ENCODE measurements around the gene PLCH2.

The PLCH2 gene

DNA sequence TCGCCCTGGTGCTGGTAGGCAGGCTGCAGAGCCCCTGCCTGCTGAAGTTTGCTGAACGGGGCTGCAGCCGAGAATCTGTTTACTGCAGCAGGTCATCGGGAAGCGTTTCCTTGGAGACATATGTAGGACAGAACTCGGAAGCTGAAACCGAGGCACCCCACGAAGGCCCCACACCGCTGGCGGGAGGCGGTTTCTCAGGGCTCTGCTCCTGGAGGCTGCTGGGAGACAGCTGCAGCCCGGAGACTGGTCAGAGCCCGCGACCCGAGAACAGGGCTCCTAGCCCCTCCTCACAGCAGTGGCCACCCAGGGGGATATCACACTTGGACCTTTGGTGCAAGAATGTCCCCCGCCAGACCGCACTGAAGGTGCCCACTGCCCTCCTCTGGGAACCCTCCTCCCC, 12.7 kb upstream of the PLCH2 start:
- no peak for DNase-seq

DNA sequence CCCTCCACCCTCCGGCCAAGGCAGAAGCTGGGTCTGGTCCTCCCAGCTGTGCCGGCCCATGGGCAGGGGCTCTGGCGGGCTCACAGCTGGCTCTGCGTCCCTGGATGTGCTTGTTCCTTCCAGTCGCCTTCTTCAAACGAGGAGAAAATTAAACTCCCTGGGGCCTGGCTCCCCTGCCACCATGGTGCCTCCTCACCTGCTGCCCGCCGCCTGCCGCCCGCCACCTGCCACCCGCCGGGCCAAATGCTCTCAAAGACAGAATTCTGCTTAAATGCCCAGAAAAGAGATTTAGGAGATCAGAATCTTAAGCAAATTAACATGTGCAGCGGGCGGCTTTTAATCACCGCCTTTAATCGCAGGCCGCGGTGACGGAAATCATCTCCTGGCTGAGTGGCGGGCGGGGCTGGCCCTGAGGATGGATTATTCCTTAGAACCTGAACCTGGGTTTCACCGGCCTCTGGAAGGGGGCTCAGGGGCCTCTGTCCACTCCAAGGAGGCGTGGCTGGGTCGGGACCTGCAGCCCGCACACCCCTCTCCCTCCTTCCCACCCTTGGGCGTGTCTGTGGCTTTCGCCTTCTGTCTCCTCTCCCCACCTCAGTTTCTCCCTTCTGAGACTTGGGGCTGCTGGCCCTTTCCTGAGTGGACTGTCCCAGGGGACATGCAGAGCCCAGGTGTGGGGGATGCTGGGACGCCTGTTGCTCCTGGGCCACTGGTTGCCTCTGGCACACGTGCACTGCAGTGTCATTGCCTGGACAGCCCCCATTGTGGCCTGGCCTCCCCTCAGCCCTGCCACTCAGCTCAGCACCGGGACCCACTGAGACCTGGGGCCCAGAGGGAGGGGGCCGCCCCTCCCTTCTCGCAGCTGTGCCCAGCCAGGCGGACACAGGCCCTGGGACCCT, 10.5 kb upstream of the PLCH2 start:
- DNase-seq = no peak

DNA sequence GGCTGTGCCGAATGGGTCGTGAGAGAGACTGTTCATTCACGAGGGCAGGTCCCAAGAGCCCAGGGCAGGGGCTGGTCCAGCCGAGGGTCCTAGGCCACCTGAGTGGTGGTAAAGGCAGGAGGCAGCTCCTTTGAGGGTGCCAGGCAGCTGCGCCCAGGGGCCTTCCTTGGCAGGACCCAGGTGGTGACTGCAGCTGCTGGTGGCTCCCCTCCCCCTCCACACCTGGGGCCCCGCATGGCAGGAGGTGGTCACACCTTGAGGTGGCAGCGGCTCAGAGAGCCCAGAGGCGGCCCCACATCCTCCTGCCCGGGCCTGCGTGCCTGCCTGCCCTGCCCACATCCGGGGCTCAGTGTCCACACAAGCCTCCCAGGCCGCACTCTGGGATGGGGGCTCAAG, 9.8 kb upstream of the PLCH2 start:
- no peak for DNase-seq

DNA sequence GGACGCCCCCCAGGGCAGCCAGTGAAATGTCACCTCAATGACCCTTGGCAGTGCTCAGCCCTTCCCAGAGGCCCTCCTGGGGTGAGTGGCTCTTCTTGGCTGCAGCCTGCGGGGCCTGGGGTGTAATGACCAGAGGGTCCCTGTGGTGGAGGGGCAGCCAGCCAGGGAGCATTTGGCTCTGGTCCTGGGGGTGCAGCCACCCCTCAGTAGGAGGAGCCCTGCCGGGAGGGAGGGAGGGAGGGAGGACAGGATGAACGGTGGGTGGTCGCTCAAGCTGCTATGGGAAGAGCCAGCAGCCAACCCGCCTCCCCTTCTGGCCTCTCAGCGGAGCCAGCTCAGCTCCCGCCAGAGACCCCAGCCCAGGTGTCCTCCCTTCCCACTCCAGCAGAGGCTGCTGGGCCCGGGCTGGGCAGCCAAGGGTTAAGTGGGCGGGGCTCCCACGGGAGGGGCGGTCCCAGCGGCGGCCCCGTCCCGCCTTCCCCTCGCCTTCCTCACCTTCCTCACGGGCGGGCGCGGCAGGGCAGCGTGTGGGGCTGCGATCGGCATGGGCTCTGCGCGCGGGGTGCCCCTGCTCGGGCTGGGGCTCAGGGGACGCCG, 9.0 kb upstream of the PLCH2 start:
- DNase-seq = no peak

DNA sequence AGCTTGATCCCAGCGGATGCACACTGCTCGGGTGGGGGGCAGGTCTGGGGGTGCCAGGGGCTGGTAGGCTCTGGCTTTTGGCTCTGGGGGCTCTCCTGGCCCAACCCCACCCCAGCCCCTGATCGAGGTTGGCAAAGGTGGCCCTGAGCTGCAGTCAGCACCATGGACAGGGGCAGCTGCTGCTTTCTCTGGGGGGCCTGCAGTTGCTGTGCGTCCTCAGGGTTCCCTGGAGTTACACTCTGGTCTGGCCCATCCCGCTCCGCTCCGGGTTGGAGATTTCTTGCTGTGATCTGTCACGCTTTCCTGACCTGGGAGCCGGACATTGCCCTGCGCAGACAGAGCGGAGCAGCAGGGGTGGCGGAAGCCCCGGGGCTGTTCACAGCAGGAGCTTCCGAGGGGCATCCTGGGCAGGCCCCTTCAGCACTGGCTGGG, 8.0 kb upstream of the PLCH2 start:
- no peak for DNase-seq

DNA sequence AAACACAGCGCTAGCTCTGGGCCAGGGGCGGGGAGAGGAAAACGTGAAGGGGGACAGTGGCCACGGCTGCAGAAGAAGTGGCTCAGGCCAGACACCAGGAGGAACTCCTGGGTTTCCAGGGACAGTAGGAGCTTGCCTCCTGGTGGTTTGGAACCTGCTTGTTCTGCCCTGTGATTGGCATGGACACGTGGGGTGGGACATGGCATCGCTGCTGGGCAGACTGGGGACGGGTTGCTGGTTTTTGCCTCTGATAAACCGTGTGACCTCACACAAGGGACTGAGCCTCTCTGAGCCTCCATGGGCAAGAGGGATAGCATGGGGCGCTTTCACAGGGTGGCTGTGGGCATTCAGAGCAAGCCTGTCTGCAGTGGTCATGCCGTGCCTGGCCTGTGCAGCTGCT, 7.5 kb upstream of the PLCH2 start:
- DNase-seq = no peak

DNA sequence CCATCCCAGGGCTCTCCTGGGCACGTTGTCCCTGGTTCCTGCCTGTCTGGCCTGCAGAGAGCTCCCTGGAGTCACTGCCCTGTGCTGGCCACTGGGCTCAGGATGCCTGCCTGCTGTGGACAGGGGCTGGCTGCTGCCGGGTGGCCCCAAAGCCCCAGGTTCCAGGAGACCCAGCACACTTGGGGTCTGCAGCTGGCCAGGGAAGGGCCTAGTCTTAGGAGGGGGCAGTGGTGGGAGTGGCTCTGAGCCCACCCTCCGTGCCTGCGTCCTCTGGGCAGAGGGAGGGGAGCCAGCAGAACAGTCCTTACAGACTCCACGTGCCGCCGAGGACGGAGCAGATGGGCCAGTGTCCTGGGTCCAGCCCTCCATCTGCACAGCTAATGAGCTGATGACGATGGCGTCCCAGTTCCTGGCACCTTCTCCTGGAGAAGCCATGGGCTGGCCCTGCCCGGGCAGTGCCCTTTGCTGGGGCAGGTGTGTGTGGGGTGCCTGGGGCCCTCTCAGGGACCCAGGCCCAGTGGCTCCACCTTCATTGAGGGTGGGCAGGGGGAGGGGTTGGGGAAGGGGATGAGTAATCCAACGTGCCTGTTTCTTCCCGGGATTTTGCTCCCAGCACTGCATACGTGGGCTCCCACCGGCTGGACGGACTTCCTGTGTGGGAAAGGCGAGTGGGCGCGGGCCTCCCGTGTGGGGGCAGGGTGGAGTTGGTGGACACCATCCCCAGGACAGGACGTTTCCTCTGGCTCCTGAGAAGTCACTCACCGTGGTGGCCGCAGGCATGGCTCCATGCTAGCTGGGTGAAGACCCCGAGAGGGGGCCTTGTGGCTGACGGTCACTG, 6.8 kb upstream of the PLCH2 start:
- no peak for DNase-seq

DNA sequence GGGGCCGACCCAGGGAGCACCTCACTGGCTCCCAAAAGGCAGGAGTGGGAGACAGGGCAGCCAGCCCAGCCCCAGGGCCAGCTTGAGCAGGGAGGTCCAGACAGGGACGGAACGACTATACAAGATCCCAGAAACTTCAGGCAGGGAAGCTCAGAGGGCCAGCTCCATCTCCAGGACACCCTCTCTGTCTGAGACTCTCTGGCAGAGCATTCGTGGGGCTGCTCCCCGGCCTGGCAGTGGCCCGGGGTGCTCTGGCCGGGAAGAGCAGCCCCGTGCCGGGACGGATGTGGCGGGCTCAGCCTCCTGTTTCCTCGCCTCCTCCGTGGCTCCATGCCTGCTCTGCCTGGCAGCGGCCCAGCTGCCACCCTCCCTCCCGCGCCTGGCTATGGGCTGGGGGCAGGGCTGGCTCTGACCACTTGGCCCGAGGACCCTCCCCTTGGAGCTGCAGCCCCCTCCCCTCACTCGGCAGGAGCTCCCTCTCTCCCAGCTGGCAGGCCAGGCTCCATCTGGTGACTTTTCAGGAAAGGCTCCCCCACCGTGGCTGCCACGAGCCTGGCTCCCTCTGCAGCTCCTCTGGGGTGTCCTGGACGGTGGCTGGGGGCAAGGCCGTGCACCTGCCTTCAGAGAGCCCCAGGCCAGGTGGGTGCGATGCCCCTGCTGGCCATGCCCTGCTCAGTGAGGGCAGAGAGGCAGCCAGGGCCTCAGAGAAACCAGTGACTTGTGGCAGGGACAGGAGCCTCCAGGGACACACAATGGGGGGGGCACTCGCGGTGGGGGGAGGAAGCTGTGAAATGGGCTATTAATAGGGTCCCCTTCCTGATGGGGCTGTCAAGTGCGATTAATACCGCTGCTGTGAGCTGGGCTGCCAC, 5.6 kb upstream of the PLCH2 start:
- DNase-seq = no peak

DNA sequence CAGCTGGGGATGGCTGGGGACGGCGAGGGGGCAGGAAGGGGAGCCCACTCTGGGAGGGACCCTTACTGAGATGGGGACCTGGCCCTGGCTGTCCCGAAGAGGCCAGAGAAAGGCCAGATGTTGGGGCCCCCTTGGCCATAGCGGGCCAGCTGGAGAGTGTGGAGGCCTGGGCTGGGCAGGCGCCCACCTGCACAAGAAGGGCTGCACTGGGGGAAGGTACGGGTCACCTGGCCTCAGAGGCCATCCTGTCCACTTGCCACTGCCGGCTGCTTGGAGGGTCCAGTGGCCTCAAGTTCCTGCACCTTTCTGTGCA, 5.0 kb upstream of the PLCH2 start:
- no peak for DNase-seq

DNA sequence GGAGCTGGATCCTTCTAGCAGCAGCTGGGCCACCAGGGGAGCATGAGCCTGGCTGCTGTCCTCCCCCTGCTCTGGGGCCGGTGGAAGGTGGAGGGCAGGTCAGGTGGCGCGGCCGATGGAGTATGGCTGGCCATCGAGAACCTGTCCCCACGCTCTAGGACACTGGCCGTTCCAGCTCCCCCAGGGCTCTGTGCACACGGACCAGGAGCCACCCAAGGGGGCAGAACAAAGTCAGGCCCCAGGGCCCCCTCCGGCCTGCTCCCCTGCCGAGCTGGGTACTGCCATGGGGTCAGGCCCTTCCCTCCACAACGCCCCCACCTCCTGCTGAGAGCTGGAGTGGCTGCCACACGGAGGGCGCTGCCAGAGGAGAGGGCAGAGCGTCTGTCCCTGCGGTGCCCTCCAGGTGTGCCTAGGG, 4.5 kb upstream of the PLCH2 start:
- DNase-seq = no peak

DNA sequence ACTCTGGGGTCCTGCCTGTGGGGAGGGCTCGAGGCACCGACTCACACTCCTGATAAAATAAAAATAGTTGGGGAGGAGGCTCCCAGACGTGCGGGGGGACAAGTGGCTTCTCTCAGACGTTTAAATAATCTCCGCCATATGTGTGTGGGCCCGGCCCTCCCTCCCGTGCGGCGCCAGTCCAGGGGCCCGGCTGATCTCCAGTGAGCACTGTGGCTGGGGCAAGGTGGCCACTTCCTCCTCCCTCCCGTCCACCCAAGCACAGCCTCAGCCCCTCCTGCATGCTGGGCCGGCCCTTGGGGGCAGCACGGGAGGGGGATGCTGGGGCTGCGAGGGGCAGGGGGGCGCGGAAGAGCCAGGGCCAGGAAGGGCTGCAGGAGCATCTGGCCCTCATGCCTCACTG, 4.0 kb upstream of the PLCH2 start:
- no peak for DNase-seq

DNA sequence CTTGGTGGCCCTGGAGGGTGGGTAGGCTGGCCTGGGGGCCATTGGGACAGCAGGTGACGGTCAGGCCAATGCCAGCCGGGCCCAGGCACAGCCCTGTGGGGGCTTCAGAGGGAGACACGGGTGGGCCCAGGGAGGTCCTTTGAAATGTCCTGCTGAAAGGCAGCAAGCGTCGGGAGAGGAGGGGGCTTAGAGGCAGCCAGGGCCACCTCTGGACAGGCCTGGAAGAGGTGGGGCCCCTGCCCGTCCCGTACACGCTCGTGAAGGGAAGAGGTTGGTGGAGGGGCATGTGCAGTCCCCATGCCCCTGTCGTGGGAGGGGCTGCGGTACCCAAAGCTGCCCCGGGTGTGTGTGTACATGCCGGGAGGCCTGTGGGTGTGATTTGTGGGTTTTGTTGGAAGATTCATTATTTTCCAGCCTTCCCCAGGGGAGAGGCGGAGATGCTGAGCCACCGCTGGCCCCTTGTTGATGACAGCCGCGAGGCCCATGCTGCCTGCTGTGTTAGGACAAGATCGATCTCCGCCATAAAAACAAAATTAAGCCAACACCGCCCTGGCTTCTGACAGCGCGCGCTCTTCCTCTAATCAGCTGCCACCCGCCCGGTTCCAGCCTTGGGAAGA, 3.4 kb upstream of the PLCH2 start:
- no peak for DNase-seq

DNA sequence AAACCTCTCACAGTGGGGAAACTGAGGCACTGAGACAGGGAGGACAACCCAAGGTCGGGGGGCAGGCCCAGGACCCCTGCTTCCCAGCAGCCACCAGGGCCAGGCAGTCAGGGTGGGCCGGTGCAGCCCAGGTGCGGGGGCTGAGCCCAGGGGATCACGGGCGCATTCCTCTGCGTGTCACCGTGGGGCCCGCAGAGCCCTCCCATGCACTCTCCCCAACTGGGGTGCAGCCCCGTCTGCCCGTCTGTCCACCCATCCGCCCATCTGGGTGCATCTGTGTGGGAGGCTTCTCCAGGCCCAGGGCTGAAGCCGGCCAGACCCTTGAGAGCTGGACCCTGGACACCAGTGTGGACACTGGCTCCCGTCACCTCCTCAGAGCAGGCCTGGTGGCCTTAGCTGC, 2.9 kb upstream of the PLCH2 start:
- no peak for DNase-seq

DNA sequence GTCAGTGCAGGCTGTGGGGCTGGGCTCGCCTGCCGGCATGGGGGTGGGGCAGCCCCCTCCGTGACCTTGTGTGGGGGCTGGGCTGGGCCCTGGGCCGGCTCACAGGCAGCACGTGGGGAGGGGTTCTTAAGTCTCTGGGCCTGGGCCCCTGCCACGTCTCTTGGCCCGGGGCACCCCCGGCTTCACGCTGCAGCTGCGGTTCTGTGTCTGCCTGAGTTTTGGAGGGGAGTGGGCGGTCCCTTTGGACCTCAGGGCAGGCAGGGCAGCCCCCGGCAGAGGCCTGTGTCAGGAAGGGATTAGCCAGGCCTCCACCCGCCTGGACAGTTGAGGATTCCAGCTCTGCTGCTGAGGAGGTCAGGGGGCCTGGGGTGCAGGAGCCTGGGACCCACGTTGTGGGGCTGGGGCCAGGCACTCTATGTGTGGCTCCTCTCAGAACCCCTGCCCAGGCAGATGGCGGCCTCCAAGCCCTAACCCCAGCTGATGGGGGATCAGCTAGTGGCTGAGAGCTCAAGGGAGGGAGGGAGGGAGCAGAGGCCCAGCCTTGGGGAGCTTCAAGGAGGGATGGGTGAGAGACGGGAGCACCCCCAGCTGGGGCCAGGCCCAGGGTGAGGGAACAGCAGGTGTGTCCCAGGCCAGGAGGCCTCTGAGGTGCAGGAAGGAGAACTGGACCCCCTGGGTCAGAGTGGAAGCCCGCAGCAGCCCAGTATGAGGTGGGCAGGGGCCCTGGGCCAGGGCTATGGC, 1.8 kb upstream of the PLCH2 start:
- no peak for DNase-seq

DNA sequence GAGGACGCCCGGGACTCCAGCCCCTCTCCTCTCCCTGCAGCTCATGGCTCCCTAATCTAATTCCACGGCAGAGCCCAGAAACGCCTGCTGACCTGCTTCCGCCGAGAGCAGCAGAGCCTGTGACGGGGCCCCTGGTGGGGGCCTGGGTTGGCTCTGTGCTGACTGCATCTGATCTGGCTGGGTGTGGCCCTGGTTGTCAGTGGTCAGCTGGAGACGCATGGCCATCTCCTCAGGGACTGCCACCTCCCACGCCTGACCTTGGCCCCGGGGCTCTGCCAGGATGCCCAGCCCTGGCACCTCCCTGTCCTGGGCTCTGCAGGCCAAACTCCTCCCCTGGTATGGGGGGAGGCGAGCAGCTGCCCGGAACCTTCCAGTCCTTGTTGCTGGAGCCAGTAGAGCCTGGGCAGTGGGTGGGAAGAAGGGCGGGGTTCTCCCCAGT, 1.1 kb upstream of the PLCH2 start:
- DNase-seq = no peak

DNA sequence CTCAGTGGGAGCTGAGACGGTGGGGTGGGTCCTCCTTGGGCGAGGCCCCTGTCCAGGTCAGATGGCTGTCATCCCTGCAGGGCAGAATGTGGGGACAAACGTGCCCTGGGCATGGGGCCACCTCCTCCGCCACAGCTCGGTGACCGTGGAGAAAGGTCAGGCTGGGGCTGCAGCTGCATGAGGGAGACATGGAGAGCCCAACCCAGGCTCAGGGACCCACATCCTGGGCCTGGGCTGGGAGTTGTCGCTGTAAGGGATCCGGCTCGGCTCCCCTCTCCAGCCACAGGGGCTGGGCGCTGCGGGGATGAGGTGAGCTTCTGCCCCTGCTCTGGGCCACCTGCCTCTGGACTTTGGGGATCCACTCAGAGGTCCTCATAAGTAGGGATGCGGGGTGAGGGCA, 518 bp upstream of the PLCH2 start:
- no peak for DNase-seq

DNA sequence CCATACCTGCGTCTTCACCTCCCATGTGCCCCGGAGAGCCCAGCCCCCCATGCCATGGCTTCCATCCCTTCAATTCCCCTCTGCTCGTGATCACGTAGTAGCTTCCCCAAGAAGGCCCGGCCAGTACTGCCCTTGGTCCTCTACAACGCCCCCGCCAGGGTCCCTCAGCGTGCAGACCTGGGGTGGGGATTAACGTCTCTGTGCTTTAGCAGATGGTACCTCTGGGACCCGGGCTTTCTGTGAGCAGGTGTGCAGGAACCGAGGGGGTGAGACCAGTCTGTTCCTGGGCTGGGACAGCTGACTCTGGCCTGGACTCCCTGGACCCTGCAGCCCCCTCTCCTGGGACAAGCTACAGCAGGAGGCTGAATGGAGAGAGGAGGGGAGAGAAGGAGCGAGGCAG, 1.2 kb downstream of the PLCH2 start:
- DNase-seq = no peak

DNA sequence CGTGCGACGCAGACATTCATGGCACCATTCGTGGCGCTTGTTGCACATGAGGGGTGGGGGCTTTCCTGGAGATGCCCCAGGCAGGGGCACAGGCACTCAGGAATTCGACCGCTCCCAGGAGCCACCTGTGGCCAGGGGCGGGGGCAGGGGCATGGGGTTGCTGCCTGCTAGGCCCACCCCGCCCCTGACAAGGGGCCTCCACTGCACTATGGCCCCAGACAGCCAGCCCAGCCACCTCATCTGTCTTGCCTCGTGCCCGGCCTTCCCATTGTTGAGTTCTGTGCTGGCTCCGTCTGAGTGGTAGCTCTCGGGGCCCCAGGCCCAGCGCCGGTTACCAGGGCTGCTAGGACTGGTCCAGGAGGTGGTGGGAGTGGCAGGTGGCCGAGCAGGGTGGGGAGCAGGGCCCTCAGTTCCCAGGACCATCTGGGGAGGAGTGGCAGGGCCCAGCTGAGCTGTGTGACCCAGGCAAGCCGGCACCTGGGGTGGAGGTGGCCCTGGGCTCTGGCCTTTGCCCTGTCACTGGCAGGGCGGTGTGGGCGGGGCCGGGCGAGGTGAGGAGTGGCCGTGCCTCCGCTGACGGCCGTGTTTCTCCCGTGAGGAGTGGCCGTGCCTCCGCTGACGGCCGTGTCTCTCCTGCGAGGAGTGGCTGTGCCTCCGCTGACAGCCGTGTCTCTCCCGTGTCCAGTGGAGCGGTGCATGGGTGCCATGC, 1.9 kb downstream of the PLCH2 start:
- no peak for DNase-seq

DNA sequence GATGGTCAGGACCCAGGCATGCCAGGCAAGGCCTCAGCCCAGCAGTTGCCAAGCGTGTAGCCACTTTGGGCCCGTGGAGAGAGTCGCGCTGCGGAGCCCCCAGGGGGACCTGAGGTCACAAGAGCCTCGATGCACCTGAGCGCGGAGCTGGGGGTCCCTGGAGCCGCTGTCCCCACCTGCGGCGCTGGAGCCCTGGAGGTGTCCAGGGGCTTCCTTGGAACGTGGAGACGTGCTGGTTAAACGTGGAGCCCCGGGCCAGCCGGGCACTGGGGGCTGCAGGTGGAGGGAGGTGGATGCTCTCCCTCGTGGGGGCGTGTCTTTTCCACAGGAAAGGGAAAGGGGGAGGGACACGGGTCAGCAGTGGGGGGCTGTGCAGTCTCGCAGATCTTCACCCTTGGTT, 3.1 kb downstream of the PLCH2 start:
- no peak for DNase-seq

DNA sequence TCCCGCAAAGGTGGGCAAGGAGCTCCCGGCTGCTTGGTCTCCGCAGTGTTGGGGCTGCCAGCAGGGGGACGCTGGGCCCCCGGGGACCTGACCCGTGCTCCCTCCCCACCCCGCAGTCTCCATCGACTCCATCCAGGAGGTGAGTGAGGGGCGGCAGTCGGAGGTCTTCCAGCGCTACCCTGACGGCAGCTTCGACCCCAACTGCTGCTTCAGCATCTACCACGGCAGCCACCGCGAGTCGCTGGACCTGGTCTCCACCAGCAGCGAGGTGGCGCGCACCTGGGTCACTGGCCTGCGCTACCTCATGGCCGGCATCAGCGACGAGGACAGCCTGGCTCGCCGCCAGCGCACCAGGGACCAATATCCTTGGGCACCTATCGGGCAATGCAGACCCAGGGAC, 3.5 kb downstream of the PLCH2 start:
- DNase-seq = no peak
